HG02981 (cell line): ENCODE results near the gene LGSN.
"Not testable (repeated sequence)": the region's sequence is repeated elsewhere in the genome, so short reads cannot be mapped to it uniquely, and the experiment has no call there.

Experiments
- ATAC-seq: cut with Tn5 transposase; IDR thresholded peaks from one replicate; pipeline ENCODE4 v1.9.1; 2021; ENCODE audit warnings: mild to moderate bottlenecking, moderate library complexity; ENCODE audit not compliant: unreplicated experiment

The LGSN gene

GRCh38 chr6:63306420-63306819 is 13.4 kb downstream of the LGSN start:
- no peak for ATAC-seq

- ATAC-seq, result no peak
These were observed 14.5 kb downstream of the LGSN start for GRCh38 chr6:63305277-63305676.

GRCh38 chr6:63303476-63303875 is 16.3 kb downstream of the LGSN start:
- ATAC-seq, result no peak

GRCh38 chr6:63299667-63300066 is 20.1 kb downstream of the LGSN start:
- no peak for ATAC-seq

GRCh38 chr6:63295553-63296194 is 24.1 kb downstream of the LGSN start:
- no peak for ATAC-seq

- no peak for ATAC-seq
These were observed 29.2 kb downstream of the LGSN start for GRCh38 chr6:63290492-63291058.

- ATAC-seq, result no peak
These were observed 30.4 kb downstream of the LGSN start for GRCh38 chr6:63289269-63289872.

GRCh38 chr6:63280639-63281180 is 39.1 kb downstream of the LGSN start:
- no peak for ATAC-seq

GRCh38 chr6:63278916-63279315 is 40.9 kb downstream of the LGSN start:
- no peak for ATAC-seq

GRCh38 chr6:63275953-63276352 is 43.8 kb downstream of the LGSN start:
- ATAC-seq, result no peak

GRCh38 chr6:63274795-63275430 is 44.9 kb downstream of the LGSN start:
- ATAC-seq, result not testable (repeated sequence)

- no peak for ATAC-seq
These were observed 47.4 kb downstream of the LGSN start for GRCh38 chr6:63272397-63272796.

- no peak for ATAC-seq
These were observed 50.3 kb downstream of the LGSN start for GRCh38 chr6:63269470-63269869.

GRCh38 chr6:63268574-63268973 is 51.2 kb downstream of the LGSN start:
- ATAC-seq, result no peak

GRCh38 chr6:63267828-63268227 is 52.0 kb downstream of the LGSN start:
- ATAC-seq, result no peak

GRCh38 chr6:63267046-63267445 is 52.7 kb downstream of the LGSN start:
- ATAC-seq, result no peak

GRCh38 chr6:63263444-63263843 is 56.3 kb downstream of the LGSN start:
- no peak for ATAC-seq

GRCh38 chr6:63261820-63262219 is 58.0 kb downstream of the LGSN start:
- no peak for ATAC-seq

GRCh38 chr6:63259153-63259552 is 60.6 kb downstream of the LGSN start:
- no peak for ATAC-seq

- ATAC-seq, result no peak
These were observed 69.8 kb downstream of the LGSN start for GRCh38 chr6:63249875-63250482.

- ATAC-seq, result no peak
These were observed 73.2 kb downstream of the LGSN start for GRCh38 chr6:63246581-63246980.
